ENCODE results near the gene SLC35A2. TPM values are rescaled to one million over a fixed set of nuclear protein-coding genes. Genes with fewer than 3 reads are reported as not detected.
A peak's percentile ranks its signal among the peaks of the same experiment; 100 is the strongest.
"Not testable (repeated sequence)": the region's sequence is repeated elsewhere in the genome, so short reads cannot be mapped to it uniquely, and the experiment has no call there.

The SLC35A2 gene
- total and polyA plus RNA-seq, 4 donors, result 16.7 to 41.2 (median 32.0) TPM

GRCh38 chrX:48883729-48884128, 27.7 kb downstream of the SLC35A2 start:
- Histone ChIP-seq H3K36me3 (ENCODE audit: control insufficient read depth in 4 of 4, insufficient read depth in 4 of 4, low read length in 4 of 4) (no peaks in the 10 kb centered on the region), H3K27ac (ENCODE audit: low read depth in 1 of 2, low read length in 1 of 2) (no peak overlapping the region), H3K4me1 (ENCODE audit: control insufficient read depth in 5 of 5, insufficient read depth in 5 of 5, low read length in 5 of 5) (no peaks in the 10 kb centered on the region), H3K27me3 (ENCODE audit: control insufficient read depth in 3 of 3, insufficient read depth in 3 of 3, low read length in 2 of 3) (no peaks in the 10 kb centered on the region), H3K9me3 (ENCODE audit: control insufficient read depth in 4 of 4, insufficient read depth in 3 of 4, low read length in 3 of 4) (no peaks in the 10 kb centered on the region), H3K9ac (ENCODE audit: insufficient read depth in 1 of 2, low read length in 2 of 2) (no peak overlapping the region), H3K4me3 (no peak overlapping the region)
- DNase-seq, result no peak
- 77 to 80% methylated on average over 10 of the region's 10 CpGs for WGBS, 2 donors
- TF ChIP-seq CTCF (IDR thresholded peaks at IDR 0.05; ENCODE audit: control extremely low read depth, extremely low read depth), result no peak
- ATAC-seq (ENCODE audit: insufficient read depth, low FRiP score), result no peak

- not testable (repeated sequence) for H3K27me3 ChIP-seq (ENCODE audit: control insufficient read depth in 3 of 3, insufficient read depth in 3 of 3, low read length in 2 of 3); H3K4me1 ChIP-seq (ENCODE audit: control insufficient read depth in 5 of 5, insufficient read depth in 5 of 5, low read length in 5 of 5); DNase-seq; H3K36me3 ChIP-seq (ENCODE audit: control insufficient read depth in 4 of 4, insufficient read depth in 4 of 4, low read length in 4 of 4); ATAC-seq (ENCODE audit: insufficient read depth, low FRiP score); H3K9ac ChIP-seq (ENCODE audit: insufficient read depth in 1 of 2, low read length in 2 of 2); H3K4me3 ChIP-seq; H3K9me3 ChIP-seq (ENCODE audit: control insufficient read depth in 4 of 4, insufficient read depth in 3 of 4, low read length in 3 of 4); H3K27ac ChIP-seq (ENCODE audit: low read depth in 1 of 2, low read length in 1 of 2)
- 53 to 60% methylated on average over 3 to 4 of the region's 4 CpGs for WGBS, 2 donors
Measured at GRCh38 chrX:48876944-48877343, 34.5 kb downstream of the SLC35A2 start.

- not testable (repeated sequence) for H3K27me3 ChIP-seq (ENCODE audit: control insufficient read depth in 3 of 3, insufficient read depth in 3 of 3, low read length in 2 of 3); H3K9me3 ChIP-seq (ENCODE audit: control insufficient read depth in 4 of 4, insufficient read depth in 3 of 4, low read length in 3 of 4); ATAC-seq (ENCODE audit: insufficient read depth, low FRiP score); DNase-seq; H3K4me1 ChIP-seq (ENCODE audit: control insufficient read depth in 5 of 5, insufficient read depth in 5 of 5, low read length in 5 of 5); H3K9ac ChIP-seq (ENCODE audit: insufficient read depth in 1 of 2, low read length in 2 of 2); H3K27ac ChIP-seq (ENCODE audit: low read depth in 1 of 2, low read length in 1 of 2); H3K36me3 ChIP-seq (ENCODE audit: control insufficient read depth in 4 of 4, insufficient read depth in 4 of 4, low read length in 4 of 4); H3K4me3 ChIP-seq
- 31 to 42% methylated on average over 1 of the region's 2 CpGs for WGBS, 2 donors
Measured at GRCh38 chrX:48872017-48872416, 39.4 kb downstream of the SLC35A2 start.

- peaks cover 0 to 2% (median 0%) of the 10 kb centered on the region in 4 donors for H3K9me3 ChIP-seq (ENCODE audit: control insufficient read depth in 4 of 4, insufficient read depth in 3 of 4, low read length in 3 of 4)
- H3K27ac ChIP-seq (ENCODE audit: low read depth in 1 of 2, low read length in 1 of 2), result no peak overlapping the region
- no peaks in the 10 kb centered on the region for H3K36me3 ChIP-seq (ENCODE audit: control insufficient read depth in 4 of 4, insufficient read depth in 4 of 4, low read length in 4 of 4)
- no peak for ATAC-seq (ENCODE audit: insufficient read depth, low FRiP score)
- WGBS, 2 donors, result 36 to 42% methylated on average over 4 of the region's 4 CpGs
- no peaks in the 10 kb centered on the region for H3K4me1 ChIP-seq (ENCODE audit: control insufficient read depth in 5 of 5, insufficient read depth in 5 of 5, low read length in 5 of 5)
- DNase-seq, result peak in 2 of 3 donors; percentile 7 to 42
- no peak for TF ChIP-seq CTCF (IDR thresholded peaks at IDR 0.05; ENCODE audit: control extremely low read depth, extremely low read depth)
- no peaks in the 10 kb centered on the region for H3K27me3 ChIP-seq (ENCODE audit: control insufficient read depth in 3 of 3, insufficient read depth in 3 of 3, low read length in 2 of 3)
- no peak overlapping the region for H3K4me3 ChIP-seq
- H3K9ac ChIP-seq (ENCODE audit: insufficient read depth in 1 of 2, low read length in 2 of 2), result no peak overlapping the region
Measured at GRCh38 chrX:48864210-48864609, 47.2 kb downstream of the SLC35A2 start.

GRCh38 chrX:48854898-48855297, 56.5 kb downstream of the SLC35A2 start:
- 50 to 58% methylated on average over 5 of the region's 5 CpGs for WGBS, 2 donors
- no peak for TF ChIP-seq CTCF (IDR thresholded peaks at IDR 0.05; ENCODE audit: control extremely low read depth, extremely low read depth)
- peaks cover 0 to 4% (median 0%) of the 10 kb centered on the region in 4 donors for H3K9me3 ChIP-seq (ENCODE audit: control insufficient read depth in 4 of 4, insufficient read depth in 3 of 4, low read length in 3 of 4)
- H3K36me3 ChIP-seq (ENCODE audit: control insufficient read depth in 4 of 4, insufficient read depth in 4 of 4, low read length in 4 of 4), result no peaks in the 10 kb centered on the region
- DNase-seq (no peak), ATAC-seq (ENCODE audit: insufficient read depth, low FRiP score) (no peak)
- no peaks in the 10 kb centered on the region for H3K4me1 ChIP-seq (ENCODE audit: control insufficient read depth in 5 of 5, insufficient read depth in 5 of 5, low read length in 5 of 5)
- no peak overlapping the region for H3K9ac ChIP-seq (ENCODE audit: insufficient read depth in 1 of 2, low read length in 2 of 2)
- H3K4me3 ChIP-seq, result no peak overlapping the region
- no peak overlapping the region for H3K27ac ChIP-seq (ENCODE audit: low read depth in 1 of 2, low read length in 1 of 2)
- H3K27me3 ChIP-seq (ENCODE audit: control insufficient read depth in 3 of 3, insufficient read depth in 3 of 3, low read length in 2 of 3), result peaks cover 0 to 4% (median 0%) of the 10 kb centered on the region in 3 donors

GRCh38 chrX:48854121-48854804, 57.2 kb downstream of the SLC35A2 start:
- H3K4me3 ChIP-seq; ATAC-seq (ENCODE audit: insufficient read depth, low FRiP score); H3K9ac ChIP-seq (ENCODE audit: insufficient read depth in 1 of 2, low read length in 2 of 2); H3K27ac ChIP-seq (ENCODE audit: low read depth in 1 of 2, low read length in 1 of 2); H3K36me3 ChIP-seq (ENCODE audit: control insufficient read depth in 4 of 4, insufficient read depth in 4 of 4, low read length in 4 of 4); DNase-seq; H3K9me3 ChIP-seq (ENCODE audit: control insufficient read depth in 4 of 4, insufficient read depth in 3 of 4, low read length in 3 of 4); H3K27me3 ChIP-seq (ENCODE audit: control insufficient read depth in 3 of 3, insufficient read depth in 3 of 3, low read length in 2 of 3); H3K4me1 ChIP-seq (ENCODE audit: control insufficient read depth in 5 of 5, insufficient read depth in 5 of 5, low read length in 5 of 5): not testable (repeated sequence)
- 89 to 90% methylated on average over 12 of the region's 12 CpGs for WGBS, 2 donors

Measured in lung (tissue), 12 donors.